ENCODE measurements around the gene TBC1D17. TPM values are rescaled to one million over a fixed set of nuclear protein-coding genes. Genes with fewer than 3 reads are reported as not detected.

The TBC1D17 gene
- total RNA-seq, 1 donor: 23.3 TPM

- no peak for TF ChIP-seq CTCF (IDR thresholded peaks at IDR 0.05; ENCODE audit: insufficient read depth, low read depth, low read length)
- no peak for DNase-seq (ENCODE audit: low read depth)
- H3K4me3 ChIP-seq (ENCODE audit: low read depth, low read length): no peak overlapping the region
Measured at GRCh38 chr19:49881672-49882394, 4.3 kb downstream of the TBC1D17 start.

GRCh38 chr19:49882643-49883042 lies 5.1 kb downstream of the TBC1D17 start:
- TF ChIP-seq CTCF (IDR thresholded peaks at IDR 0.05; ENCODE audit: insufficient read depth, low read depth, low read length): no peak
- no peak overlapping the region for H3K4me3 ChIP-seq (ENCODE audit: low read depth, low read length)
- no peak for DNase-seq (ENCODE audit: low read depth)

GRCh38 chr19:49883094-49883493 lies 5.6 kb downstream of the TBC1D17 start:
- no peak for TF ChIP-seq CTCF (IDR thresholded peaks at IDR 0.05; ENCODE audit: insufficient read depth, low read depth, low read length)
- no peak for DNase-seq (ENCODE audit: low read depth)
- no peak overlapping the region for H3K4me3 ChIP-seq (ENCODE audit: low read depth, low read length)

- no peak for DNase-seq (ENCODE audit: low read depth)
- no peak overlapping the region for H3K4me3 ChIP-seq (ENCODE audit: low read depth, low read length)
- TF ChIP-seq CTCF (IDR thresholded peaks at IDR 0.05; ENCODE audit: insufficient read depth, low read depth, low read length): no peak
Measured at GRCh38 chr19:49884109-49884508, 6.6 kb downstream of the TBC1D17 start.

- no peak for DNase-seq (ENCODE audit: low read depth)
- H3K4me3 ChIP-seq (ENCODE audit: low read depth, low read length): no peak overlapping the region
- no peak for TF ChIP-seq CTCF (IDR thresholded peaks at IDR 0.05; ENCODE audit: insufficient read depth, low read depth, low read length)
Measured at GRCh38 chr19:49884760-49885159, 7.3 kb downstream of the TBC1D17 start.

- no peak overlapping the region for H3K4me3 ChIP-seq (ENCODE audit: low read depth, low read length)
- TF ChIP-seq CTCF (IDR thresholded peaks at IDR 0.05; ENCODE audit: insufficient read depth, low read depth, low read length): no peak
- DNase-seq (ENCODE audit: low read depth): no peak
Measured at GRCh38 chr19:49887037-49887664, 9.6 kb downstream of the TBC1D17 start.

Measured in fibroblast of villous mesenchyme (primary cell).